GM21737 (cell line): Measurements from ENCODE around the gene STIP1.
"Not testable (repeated sequence)": the region's sequence is repeated elsewhere in the genome, so short reads cannot be mapped to it uniquely, and the experiment has no call there.

ENCODE experiments used
- ATAC-seq: cut with Tn5 transposase; IDR thresholded peaks from one replicate; pipeline ENCODE4 v1.9.1; 2021; ENCODE audit warnings: mild to moderate bottlenecking, moderate library complexity; ENCODE audit not compliant: unreplicated experiment

Gene STIP1

DNA sequence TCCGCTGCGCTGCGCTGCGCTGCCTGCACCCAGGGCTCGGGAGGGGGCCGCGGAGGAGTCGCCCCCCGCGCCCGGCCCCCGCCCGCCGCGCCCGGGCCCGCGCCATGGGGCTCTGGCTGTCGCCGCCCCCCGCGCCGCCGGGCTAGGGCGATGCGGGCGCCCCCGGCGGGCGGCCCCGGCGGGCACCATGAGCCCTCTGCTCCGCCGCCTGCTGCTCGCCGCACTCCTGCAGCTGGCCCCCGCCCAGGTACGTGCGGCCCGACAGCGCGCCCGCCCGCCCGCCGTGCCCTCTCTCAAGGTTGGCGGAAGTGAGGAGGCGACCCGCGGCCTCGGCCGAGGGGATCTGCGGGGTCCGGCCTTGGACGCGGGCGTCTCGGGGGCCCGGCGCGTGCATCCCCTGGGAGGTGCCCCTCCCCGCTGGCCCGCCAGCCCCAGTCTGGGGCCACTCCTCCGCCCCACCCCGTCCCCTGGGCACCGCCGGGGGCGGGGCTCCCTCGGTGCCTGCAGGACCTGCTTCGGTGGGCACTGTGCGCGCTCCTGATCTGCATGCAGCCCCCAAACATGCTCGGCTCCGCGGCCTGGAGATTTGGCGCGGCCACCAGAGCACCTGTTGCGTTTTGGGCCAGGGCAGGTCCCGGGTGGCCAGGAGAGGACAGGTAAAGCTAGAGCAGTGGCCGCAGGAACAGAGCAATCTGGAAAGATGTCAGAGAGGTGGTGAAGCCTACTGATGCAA, 48.8 kb downstream of the STIP1 start:
- ATAC-seq = no peak

DNA sequence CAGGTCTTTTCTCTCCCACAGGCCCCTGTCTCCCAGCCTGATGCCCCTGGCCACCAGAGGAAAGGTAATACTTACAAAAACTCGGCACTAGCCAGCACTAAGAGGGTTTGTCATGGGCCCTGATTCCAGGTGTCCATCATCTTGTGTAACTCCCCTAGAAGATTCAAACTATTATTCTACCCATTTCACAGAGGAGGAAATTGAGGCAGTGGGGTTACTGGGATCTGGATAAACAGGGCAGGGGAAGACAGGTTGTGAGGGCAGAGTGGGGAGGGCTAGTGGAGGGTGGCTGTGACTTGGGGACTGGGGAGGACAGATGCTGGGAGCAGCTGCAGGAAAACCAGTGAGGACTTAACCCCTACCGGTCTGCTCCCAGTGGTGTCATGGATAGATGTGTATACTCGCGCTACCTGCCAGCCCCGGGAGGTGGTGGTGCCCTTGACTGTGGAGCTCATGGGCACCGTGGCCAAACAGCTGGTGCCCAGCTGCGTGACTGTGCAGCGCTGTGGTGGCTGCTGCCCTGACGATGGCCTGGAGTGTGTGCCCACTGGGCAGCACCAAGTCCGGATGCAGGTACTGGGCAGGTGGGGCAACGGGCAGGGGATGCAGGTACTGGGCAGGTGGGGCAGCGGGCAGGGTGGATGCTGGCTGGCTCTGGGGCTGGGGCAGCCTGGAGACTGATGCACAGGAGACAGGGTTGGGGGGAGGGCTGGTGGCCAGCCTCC, 49.6 kb downstream of the STIP1 start:
- ATAC-seq = no peak

DNA sequence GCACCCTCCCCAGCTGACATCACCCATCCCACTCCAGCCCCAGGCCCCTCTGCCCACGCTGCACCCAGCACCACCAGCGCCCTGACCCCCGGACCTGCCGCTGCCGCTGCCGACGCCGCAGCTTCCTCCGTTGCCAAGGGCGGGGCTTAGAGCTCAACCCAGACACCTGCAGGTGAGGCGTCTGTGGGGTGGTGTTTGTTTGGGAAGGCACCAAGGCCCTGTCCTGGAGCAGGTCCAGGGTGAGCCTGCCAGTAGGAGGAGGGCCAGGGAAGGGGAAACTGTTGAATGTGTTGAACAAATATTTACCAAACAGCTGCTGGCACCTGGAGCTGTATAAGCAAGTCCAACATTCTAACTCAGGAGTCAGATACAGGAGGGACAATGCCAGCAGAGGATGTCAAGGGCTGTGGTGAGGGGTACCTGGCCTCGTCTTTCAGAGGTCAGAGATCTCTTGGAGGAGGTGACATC, 51.5 kb downstream of the STIP1 start:
- ATAC-seq = no peak

DNA sequence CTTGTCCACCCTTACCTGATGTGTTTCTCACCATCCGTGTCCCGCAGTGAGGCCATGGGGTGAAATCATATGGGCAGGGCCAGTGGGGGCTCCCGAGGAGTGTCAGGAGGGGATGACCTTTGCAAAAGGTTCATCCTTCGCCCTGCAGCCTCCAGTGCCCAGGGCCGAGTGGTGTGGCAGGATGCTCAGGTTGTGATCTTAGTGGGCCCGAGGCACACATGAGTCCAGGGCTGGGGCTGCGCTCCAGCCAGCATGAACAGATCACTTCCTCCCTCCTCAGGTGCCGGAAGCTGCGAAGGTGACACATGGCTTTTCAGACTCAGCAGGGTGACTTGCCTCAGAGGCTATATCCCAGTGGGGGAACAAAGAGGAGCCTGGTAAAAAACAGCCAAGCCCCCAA, 52.1 kb downstream of the STIP1 start:
- no peak for ATAC-seq

DNA sequence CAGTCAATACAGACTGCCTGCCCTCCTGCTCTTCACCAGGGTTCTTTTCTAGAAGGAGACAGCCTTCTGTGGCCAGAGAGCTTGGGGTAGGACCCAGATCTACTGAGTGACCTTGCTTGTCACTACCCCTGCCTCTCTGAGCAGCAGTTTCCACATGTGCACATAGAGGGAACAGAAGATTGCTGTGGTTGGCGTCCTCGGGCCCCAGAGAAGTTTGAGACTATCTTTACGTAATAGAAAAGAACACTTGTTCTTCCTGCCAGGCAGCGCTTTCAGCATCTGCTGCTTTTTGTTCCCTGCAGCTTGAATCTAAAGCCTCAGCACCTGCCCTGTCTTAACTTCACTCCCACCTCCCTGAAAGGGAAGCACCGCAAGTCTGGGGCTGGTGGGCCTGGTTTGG, 53.0 kb downstream of the STIP1 start:
- ATAC-seq = no peak

DNA sequence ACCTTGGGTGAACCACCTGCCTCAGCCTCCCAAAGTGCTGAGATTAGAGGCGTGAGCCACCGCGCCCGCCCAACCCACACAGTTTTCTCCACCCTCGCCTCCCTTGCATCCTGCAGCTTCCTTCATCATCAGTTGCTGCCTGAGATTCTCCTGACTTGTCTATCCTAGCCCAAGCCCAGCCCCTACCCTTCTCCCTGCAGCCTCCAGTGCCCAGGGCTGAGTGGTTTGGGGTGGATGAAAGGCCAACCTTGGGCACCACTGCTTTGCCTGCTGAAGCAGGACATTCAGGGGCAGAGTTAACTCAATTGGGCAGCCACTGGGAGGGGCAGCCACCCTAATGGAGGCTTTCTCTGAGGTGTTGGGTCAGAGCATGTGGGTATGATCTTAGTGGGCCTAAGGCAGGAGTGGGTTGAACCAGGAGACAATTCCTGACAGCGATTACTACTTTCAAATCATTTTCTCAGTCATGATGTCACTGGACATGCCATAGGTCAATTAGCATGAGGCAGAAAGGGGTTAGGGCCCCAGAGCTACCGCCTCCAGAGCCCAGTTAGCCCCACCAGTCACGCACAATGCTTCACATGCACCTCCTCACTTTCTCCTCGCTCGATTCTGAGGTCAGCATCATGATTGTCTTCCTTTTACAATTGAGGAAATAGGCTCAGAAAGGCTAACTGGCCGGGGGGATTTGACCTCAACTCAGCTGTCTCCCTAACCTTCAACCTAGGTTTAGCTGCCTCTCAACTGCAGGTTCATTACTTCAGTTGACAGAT, 53.9 kb downstream of the STIP1 start:
- peak; percentile 14 for ATAC-seq

DNA sequence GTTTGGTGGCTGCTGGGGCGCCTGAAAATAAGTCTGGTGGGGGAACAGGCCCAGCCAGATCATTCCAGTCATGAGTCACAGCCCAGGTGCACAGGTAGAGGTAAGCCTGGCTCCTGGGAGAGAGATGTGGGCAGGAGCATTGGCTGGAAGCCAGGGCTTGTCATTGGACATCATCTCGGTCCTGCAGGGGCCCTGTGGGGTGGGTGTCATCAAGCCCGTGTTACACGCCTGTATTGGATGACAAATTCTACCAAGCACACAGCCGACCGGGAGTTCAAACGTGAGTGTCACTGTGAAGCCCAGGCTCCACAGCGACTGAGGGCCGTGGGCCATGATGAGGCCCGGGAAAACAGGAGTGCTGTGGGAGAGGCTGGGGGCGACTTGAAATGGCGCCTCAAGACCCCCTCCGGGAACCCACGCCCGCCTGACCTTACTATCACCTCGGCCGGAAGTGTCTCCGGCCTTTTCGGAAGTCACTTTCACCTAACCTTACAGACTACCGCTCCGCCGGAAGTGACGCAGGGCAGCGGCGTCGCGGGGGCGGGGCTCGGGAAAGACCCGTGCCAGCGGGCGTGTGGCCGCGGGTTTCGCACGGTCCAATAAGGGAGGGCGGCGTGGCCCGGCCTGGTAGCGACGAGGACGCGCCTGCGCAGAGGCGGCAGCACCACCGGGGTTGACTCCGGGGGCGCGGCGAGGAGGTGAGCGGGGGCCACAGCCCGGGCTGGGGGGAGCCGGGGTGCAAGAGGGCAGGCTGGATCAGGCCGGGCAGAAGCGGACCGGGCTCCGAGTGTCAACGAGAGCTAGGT, 54.7 kb downstream of the STIP1 start, which contains the start of gene FKBP2:
TSS of gene FKBP2 (plus strand) at position 661 of the 806 bp plus-strand sequence. CDS start 1,293 bp downstream, outside the sequence.
- ATAC-seq = peak; percentile 40

DNA sequence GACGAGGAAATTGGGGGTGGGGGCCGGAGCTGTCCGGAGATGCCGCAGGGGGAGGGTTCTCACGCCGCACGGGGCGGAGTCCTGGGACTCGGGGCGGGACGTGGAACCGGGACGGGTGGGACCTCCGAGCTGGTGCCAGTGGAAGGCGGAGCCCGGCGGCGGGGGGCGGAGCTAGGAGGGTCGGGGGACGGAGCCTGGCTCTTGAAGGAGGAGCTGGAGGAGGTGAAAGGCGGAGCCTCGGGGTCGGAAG, 55.2 kb downstream of the STIP1 start:
- ATAC-seq = peak; percentile 57

DNA sequence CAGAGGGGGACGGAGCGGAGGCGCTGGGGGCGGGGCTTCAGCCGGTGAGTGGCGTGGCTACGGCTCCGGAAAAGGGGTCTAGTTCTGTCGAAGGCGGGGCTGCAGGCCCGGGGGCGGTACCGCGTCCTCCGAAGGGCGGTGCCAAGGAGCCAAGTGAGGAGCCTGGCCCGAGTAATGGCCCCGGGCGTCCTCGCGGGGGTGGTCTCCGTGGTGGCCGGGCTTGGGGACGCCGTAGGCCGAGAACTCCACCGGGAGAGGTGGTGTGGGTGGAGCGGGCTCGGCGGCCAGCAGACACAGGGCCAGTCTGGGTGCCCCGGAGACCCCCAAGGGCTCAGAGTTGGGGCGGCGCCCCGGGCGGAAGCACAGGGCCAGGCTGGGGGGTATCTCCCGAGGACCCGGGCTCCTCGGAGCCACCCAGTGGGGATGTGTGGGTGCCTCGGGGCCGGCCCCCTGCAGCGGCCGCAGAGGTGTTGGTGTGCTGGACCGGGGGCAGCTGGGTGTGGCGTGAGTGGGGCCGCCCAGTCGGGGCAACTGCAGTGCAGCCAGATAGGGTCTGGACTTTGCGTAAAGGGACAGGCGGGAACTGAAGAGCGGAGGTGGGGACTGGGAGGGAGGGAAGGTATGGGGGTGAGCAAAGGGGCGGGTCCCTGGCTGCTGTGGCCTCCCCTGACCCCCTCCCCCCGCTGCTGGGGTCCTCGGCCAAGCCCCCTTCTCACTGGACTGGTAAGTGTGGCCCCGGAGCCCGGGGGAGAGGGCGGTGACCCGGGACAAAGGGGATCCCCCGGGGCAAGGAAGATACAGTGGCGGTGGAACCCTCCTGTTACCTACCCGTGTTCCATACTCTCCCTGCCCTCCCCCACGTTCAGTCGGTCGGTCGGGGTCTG, 55.8 kb downstream of the STIP1 start:
- peak; percentile 6 for ATAC-seq

DNA sequence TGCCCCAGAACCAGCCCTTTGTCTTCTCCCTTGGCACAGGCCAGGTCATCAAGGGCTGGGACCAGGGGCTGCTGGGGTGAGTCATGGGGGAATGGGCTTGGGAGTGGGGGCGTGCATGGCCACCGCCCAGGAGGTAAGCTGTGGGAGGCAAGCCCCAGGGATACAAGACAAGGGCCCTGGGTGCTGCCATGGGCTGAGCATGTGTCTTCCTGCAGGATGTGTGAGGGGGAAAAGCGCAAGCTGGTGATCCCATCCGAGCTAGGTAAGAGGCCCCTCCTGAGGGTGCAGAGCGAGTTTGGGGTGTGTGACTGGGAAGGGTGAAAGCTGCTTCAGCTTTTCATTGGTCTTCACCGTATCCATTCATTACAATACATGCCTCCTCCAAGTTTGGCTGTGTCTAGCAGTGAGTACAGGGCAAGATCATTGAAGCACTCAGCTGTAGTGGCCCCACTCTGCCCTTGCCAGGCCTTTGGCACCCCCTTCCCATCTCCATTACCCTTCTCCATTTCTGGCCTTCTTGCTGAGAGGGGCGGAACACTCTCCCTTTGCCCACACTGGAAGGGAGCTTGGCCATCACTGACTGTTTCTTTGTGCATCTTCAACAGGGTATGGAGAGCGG, 57.4 kb downstream of the STIP1 start:
- ATAC-seq = no peak

DNA sequence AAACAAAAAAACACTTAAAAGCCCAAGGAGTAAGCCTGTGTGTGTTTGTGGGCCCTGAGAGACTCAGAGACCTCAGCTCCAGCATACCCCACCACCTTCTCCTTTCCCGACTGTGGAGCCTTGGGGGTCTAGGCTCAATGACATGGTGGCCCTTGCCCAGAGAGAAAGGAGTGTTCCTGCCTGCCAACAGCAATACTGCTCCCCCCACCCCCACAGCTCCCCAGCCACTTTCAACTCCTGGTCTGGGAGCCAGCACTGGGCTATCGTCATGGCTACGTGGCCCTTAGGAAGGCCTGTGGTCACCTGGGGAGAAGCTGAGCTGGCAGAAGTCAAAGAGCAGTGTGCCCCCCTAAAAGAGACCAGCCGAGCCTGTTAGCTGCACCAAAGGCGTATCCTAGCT, 58.1 kb downstream of the STIP1 start:
- no peak for ATAC-seq

DNA sequence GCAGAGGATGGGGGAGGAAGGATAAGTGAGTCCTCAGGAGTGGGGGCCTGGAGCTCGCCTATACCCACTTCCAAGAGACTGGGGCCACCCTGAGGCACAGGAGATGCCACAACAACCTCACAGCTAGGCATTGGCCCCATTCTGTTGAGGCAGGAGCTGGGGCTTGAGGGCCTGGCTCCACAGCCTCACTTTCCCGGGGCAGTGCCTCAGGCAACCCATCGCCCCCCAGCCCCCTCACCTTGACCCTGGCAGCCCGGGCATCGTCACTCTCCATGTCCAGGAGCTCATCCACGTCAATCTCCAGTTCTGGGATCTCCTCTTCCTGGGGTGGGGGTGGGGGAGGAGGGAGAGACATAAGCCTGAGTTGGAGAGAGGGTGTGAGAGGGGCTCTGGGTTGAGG, 59.0 kb downstream of the STIP1 start:
- ATAC-seq = no peak

DNA sequence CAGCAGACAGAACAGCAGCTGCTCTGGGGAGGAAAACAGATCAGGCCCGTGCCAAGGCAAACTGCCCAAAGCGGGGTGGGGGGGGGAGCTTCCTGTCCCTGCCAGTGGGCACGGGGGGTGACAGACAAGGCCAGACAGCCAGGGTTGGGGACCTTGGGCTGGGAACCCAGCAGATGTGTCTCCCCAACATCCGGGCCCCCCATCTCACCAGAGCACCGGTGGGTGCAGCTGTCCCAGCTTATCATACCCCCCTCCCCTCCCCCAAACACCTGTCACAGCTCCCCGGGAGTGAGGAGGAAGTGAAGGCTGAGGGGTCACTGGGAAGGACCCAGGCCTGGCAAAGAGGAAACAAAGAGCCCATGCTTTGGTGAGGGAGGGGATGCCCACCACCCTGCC, 59.4 kb downstream of the STIP1 start:
- ATAC-seq = no peak

DNA sequence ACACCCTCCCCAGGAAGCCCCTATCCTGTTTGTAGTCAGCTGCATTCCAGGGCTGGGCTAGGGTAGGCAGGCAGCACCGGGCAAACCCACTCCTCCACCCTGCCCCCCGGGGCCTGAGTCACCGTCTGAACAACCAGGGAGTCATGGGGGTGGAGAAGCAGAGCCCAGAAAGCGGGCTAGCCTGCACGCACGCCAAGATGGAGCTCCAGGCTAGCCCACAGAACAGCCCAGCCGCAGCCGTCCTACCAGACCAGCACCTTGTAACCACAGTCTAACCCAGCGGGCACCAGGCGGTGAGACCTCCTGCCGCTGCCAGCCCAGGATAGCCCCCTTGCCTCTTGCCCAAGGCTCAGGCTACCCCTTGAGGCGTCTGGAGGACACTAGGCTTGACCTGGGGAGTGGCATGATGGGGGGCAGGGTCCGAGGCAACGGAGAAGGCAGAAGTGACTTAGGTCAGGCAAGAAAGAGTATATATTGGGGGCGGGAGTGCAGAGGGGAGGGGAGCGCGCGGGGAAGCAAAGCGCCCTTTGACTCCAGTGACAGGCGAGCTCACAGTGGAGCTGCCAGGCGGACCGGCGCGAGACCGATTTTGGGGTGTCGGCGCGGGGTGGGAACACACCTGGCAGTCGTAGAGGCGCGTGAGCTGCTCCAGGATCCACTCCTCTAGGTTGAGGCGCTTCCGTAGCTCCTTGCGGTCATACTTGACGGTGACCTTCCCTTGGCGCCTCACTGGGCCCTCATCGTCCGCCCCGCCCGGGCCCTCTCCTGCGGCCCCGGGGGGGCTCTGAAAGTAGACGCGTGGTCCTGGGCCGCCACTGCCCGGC, 60.0 kb downstream of the STIP1 start:
- no peak for ATAC-seq

DNA sequence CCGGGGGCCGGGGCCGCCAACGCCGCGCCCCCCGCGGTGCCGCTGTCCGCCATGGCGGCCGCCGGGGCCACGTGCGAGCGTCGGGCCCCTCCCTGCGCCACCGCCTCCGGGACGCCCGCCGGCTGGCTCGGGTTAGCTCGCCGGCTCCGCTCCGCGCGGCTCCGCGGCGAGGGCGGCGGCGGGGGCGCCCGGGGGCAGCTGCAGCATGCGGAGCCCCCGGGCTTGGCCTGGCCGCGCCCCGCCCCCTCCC, 60.6 kb downstream of the STIP1 start:
- ATAC-seq = not testable (repeated sequence)

DNA sequence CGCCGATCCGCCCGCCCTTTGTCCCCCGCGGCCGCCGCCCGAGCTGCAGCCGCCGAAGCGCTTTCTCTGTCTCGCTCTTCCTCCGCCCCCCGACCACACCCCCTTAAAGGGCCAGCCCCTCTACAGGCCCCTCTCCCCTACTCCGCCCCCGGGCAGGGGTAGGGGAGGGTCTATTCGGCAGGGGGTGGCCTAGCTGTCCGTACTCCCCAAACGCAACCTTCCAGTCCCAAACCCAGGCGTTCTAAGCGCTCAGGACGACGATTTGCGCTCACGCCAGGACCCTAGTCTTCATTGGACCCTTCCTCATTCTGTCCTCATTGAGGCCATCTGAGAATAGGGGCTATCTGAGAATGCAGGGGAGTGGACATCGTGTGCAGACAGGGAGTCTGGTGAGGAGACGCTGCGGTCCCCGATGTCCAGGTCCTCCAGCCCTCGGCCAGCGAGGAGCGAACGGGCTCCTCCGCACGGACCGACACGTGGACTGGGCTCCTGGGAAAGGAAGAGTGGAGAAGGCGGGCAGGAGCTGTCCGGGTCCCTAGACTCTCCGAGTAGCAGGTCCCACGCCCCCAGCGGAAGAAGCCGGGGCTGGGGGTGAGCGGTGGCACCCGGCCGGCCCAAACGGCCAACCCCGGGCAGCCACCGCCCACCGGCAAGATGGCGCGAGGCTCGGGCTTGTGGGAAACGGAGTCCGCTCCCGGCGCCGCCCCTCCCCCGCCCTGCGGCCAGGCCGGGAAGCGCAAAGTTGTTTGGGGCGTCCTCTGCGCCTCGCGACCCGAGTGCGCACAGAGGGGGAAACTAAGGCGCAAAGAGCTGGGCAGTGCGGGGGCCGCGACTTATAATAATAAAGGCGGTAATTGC, 61.1 kb downstream of the STIP1 start, which contains the start of gene PPP1R14B:
TSS of gene PPP1R14B (minus strand) at position 73 of the 858 bp plus-strand sequence. CDS start 270 bp downstream, outside the sequence.
- ATAC-seq = no peak

DNA sequence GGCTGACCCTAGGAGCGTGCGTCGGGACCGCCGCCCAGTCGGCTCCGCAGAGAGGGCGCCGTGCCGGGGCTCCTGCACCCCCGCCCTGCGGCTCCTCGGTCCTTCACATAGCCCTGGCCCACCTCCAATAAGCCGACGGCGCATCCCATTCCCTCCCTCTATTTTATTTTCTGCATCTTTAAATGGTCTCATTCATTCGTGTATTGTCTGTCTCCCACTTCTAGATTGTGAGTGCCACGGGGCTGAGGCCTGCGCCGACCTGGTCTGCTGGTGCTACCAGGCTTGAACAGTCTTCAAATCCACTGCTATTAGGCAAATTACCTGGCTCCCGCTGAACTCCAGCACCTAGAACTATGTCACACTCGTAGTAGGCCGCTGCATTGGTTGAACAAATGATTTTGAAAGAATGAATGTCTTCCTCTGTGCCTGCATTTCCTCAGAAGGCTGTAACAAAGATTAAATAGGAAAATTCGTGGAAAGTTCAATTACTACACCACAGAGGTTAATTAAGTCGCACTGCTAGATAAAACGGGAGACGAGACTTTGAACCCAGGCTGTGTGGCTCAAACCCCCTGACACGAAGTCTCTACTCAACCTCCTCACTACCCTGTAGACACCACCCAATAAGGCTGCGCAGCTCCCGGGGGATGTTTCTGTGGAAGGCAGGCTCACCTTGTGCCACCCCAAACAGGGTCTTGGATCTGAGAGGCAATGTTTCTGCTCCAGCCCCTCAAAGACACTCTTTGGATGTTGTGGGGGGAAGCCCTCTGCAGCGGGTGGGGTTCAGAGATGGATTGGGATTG, 62.0 kb downstream of the STIP1 start:
- ATAC-seq = no peak
